ENCODE data around the gene METRNL.
"Not testable (repeated sequence)": the region's sequence is repeated elsewhere in the genome, so short reads cannot be mapped to it uniquely, and the experiment has no call there.

The METRNL gene

DNA sequence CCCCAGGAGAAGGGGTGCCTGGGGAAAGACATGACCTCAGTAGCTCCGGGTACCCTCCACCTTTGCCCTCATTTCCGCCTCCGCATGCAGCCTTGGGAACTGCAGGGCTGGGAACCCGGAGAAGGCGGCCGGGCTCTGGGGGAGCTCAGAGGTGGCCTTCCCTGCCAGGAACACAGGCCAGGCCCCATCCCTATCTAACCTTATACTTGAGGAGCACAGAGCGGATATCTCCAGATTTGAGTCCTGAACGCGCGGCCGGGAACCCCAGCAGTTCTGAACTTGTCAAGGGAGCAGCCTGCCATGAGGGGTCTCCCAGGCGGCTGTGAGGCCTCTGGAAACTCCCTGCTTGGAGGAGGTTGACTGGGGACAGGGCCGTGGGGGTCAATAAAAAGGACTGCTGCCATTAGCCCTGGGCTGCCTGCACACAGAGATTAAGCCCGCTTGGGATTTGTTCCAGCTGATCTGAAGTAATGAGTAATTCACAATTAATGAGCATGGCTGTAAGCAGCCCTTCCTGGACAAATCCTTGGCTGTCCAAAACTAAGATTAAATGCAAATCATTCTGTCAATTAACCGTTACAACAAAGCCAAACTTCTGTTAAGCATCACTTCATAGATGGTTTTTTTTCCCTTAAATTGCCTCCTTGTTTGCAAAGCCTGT lies 26.3 kb upstream of the METRNL start:
- DNase-seq: no peak

DNA sequence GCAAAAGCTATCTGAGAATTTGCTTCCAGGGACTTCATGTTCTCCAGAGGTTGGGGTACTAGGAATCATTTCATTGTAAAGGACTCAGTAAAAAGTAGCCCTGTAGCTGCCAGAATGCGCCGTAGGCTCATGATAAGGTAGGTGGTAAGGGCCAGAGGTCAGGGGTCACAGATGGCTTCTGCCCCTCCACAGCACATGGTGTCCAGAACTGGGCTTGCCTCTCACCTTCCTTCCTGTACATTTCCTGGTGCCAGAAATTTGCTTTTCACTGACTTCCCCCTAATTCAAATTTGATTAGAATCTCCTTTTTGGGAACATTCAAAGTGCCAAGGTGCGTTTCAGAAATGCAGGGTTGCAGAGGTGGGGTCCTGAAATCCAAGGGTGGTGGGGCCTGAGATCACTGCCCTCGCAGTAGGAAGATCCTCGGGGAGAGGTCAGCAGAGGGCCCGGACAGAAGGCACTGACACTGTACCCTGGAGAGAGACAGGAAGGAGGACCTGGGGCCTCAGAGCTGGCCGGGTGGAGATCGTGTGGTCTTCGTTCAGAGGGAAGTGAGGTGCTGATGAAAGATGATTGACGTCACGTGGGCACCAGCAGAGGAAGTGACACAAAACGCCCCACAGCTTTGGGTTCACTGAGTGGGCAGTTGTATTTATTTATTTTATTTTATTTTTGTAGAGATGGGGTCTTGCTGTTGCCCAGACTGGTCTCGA lies 25.5 kb upstream of the METRNL start:
- DNase-seq: no peak

DNA sequence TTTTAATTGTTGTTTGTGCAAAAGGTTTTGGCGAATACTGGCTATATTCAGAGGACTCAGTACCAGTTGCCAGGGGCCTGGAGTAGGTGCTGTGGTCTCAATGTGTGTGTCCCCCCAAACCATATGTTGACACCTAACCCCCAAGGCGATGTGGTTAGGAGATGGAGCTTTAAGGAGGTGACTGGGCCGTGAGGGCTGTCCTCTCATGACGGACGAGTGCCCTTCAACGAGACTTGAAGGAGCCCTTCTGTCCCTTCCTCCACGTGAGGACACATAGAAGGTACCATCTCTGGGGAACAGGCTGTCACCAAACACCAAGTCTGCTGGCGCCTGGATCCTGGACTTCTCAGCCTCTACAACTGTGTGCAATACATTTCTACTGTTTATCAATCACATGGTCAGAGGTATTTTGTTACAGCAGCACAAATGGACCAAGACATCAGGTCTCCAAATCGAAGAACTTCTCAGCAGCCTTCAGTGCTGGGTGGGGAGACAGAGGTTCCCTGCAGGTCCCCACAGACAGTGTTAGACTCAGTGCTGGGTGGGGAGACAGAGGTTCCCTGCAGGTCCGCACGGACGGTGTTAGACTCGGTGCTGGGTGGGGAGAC lies 24.8 kb upstream of the METRNL start:
- DNase-seq: no peak

DNA sequence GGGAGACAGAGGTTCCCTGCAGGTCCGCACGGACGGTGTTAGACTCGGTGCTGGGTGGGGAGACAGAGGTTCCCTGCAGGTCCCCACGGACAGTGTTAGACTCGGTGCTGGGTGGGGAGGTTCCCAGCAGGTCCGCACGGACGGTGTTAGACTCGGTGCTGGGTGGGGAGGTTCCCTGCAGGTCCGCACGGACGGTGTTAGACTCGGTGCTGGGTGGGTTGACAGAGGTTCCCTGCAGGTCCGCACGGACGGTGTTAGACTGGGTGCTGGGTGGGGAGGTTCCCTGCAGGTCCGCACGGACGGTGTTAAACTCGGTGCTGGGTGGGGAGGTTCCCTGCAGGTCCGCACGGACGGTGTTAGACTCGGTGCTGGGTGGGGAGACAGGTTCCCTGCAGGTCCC lies 24.2 kb upstream of the METRNL start:
- DNase-seq: not testable (repeated sequence)

DNA sequence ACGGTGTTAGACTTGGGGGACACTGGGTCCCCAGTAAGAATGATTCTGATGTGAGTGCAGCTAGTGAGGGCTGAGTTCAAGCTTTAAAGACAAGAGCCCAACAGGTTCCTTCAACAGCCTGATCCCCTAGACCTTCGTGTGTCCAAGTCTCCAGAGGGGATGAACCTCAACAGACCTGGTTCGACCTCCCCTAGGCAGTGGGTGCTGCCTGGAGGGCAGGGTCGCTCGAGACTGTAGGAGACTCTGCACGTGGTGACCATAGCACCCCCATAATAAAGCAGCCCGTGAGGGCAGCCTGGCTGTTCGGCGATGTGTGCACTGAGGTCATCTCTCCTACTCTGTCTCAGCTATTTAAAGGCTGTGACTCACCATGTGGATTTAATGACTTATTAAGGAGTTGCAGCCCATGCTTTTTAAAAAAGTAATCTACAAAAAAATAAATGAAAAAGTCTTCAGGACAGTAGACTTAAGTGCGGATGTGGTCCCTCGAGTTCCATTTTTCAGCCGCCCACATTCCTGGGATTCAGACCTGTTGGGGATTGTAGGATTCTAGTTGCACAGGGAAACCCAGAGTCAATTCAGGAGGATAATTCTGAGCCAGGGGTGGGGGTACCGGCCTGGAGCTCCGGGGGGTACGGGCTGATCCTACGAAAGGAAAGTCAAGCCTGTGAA lies 23.4 kb upstream of the METRNL start:
- DNase-seq: no peak

DNA sequence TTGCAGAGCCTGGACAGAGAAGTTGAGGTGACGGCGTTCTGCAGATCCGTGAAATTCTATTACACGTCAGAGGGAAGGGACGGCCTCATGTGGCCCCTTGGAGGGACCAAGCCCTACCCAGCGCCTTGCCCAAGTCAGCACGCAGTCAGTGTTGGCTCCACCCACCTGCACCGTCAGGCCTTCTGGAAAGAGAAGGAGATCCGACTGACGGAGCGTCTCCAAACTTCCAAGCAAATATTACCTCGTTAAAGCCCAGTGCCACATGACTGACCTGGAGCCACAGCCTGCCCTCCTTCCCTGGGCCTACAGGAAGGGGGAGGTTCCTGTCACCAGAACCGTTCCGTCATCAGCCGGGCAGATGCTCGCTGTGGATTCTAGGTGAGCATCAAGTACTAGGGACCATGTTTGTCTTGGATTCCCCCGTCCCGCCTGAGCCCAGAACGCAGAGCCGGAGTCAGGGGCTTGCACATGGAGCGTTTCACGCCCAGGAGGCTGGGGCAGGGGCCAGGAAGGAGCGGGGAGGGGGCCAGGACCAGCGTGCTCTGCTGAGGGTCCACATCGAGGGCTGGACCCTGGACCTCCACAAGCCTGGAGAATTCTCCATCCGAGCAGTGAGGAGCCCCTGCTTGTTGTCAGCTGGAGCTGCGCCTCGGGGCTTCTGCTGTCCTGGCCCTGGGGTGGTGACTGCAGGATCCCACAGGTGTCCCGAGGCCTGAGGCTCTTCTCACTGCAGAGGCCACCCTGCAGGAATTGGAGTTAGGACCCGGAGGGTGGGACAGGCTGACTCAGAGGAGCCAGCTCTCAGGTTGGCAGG lies 22.6 kb upstream of the METRNL start:
- DNase-seq: no peak

DNA sequence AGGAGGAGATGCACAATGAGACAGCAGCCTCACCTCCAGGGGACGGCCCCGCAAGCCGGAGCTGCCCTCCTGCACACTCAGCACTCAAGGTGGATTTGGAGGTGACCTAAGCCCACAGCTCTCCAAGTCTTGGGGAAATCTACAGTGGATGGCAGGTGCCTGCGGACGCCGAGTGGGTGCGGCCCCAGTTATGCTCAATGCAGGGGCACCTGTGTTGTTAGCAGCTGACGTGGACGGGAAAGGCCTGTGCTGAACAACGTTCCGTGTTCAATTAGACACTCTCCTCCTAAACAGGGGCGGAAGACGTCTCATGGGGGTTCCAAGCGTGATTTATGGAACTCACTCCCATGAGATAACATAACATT lies 22.0 kb upstream of the METRNL start:
- no peak for DNase-seq

DNA sequence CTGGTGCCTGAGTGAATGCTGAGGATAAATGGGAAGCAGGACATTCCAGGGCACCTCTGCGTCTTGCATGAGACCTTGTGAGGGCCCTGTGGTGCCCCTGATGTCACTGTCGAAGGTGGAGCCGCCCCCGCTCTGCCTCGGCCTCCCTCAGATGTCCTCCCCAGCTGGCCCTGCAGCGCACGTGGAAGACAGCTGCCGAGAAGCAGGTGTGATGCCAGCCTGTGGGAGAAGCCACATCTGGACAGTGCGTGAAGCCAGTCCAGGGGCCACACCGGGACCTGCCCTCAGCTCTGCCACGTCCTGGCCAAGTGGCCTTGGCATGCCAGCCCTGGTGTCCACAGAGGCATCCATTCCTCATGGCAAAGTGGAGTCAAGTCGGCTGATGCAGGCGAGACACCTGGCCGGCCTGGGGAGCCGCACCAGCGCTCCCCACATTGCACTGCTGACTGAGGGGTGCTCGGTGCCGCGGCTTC lies 21.6 kb upstream of the METRNL start:
- no peak for DNase-seq

DNA sequence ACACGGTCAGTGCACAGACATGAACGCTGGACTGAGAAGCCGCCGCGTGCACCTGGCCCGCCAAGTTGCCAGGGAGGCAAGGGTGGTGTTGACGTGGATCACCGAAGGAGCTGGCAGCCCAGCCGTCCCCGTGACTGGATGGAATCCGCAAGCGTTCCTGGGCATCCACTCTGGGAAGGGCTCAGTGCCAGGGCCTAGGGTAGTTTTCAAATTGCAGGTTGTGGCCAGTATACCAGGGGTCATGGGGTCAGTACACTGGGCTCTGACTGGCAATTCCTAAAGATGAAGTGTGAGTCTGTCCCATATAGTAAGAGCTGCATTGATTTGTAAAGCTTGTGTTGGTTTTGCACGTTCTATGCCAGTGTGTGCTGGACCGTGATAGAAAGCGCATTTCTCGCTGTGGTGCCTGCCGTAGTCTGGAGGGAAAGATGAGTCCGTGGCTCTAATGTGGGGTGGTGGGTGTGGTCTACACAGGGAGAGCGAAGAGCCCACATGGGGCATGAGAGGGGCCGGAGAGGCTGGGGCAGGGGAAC lies 21.1 kb upstream of the METRNL start:
- DNase-seq: no peak

DNA sequence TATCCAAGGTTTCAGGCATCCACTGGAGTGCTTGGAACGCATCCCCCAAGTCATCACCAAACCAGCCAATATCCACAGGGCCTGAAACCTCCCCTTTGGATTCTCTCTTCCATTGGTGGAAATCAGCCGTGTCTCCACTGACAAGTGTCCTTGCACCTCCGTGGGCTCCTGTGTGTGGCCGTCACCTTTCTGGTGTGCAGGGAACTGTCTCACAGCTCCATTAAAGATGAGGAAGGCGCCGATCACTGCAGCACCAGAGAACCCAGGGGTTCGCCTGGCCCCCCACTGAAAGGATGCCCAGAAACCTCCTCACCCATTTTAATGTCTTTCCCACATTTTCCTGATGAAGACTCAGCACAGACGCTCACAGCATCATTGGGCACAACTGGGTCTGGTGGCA lies 17.8 kb upstream of the METRNL start:
- no peak for DNase-seq

DNA sequence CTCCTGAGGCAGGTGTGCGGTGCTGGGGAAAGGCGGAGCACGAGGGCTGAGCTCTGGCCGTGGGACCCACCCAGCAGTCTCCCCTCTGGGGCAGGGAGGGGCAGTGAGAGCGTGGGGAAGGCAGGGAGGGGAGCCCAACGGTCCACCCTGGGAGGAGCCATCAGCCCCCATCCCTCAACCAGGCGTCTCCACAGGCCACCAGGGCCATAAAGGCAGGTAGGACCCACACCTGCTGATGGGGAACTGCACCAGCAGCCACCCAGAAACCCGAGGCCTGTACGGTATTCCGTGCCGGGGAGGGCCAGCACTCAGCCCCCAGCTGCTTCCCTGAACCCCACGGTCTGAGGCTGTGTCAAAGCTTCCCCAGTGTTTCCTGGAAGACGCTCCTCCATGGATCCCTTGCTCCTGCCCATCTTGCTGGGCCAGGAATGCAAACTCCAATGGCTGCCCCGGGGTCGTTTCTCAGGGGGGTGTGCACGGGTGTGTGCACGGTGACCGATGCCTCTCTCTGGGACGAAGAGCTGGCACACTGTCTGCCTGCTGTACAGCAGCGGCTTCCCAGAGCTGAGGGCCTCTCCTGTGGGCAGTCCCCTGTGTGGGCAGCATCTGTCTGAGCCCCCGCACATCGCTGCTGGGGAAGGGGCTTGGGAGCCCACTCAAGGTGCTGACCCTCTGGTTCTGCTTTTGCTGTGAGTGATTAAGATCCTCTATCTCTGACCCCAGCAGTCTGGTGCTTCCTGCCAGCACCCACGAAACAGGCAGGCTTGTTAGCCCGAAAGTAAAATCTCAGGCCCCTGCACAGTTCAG lies 17.2 kb upstream of the METRNL start:
- DNase-seq: no peak

DNA sequence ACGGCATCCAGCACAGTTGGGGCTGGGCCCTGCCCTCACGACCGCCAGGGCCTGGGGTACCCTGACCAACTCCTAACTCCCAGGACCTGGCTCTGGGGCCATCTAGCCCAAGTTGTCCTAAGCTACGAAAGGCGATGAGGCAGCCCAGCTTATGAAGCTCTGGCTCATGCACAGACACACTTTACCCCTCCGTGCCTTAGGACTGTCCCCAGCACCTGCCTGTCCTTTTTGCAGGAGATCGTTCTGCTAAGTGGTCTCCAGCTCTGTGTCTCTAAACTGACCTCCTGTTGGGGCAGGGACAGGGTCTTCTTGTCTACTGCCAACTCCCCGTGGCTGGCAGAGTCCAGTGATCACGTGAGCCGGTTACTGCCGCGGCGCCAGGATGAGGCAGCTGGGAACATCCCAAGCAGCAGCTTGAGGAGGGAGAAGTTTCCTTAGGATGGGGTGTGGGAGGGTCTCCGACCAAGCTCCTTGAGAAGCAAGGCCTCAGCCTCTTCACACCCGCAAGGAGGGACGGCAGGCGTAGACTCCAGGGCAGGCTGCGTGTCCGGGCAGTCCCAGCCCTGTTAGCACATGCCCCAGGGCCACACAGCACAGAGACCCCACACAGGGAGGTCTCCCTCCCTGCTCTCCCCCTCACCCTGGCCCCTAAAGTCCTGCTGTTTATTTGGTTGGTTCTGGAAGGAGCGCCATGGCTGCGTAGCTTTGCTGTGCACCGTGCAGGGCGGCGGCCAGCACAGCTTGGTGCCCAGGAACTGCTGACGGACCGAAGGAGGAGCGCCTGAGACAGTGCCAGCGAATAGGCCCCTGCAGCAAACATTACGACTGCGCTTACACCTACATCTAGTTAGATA lies 16.4 kb upstream of the METRNL start:
- no peak for DNase-seq

DNA sequence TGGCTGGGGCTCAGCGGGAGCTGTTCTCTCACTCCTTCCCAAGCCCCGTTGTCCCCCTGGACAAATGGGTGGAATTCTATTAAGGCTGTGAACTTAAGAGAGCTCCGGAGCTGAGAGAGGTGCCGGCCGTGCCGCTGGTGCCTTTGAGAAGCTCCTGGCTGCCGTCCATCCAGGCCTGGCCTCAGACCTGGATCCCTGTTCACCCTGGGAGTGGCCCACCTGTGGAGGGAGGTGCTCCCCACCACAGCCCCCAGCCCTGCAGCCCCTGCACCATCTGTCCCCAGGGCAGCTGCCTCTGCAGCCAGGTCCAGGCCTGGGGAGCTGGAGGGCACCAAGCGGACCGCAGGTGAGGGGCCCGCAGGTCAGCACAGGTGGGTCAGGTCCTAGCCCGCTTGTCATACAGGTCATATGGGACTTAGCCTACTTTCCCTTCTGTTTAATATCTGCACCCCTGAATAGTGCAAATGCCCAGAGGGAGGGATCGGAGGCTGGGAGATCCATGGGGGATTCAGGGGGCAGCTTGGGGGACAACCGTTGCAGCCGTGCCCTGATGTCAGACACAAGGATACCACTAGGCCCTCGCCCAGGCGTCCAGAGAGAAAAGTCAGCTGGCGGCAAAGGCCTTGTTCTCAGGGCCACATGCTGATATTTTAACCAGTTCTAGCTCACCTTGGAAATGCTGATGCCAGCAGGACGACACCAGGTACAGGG lies 15.2 kb upstream of the METRNL start:
- DNase-seq: no peak

DNA sequence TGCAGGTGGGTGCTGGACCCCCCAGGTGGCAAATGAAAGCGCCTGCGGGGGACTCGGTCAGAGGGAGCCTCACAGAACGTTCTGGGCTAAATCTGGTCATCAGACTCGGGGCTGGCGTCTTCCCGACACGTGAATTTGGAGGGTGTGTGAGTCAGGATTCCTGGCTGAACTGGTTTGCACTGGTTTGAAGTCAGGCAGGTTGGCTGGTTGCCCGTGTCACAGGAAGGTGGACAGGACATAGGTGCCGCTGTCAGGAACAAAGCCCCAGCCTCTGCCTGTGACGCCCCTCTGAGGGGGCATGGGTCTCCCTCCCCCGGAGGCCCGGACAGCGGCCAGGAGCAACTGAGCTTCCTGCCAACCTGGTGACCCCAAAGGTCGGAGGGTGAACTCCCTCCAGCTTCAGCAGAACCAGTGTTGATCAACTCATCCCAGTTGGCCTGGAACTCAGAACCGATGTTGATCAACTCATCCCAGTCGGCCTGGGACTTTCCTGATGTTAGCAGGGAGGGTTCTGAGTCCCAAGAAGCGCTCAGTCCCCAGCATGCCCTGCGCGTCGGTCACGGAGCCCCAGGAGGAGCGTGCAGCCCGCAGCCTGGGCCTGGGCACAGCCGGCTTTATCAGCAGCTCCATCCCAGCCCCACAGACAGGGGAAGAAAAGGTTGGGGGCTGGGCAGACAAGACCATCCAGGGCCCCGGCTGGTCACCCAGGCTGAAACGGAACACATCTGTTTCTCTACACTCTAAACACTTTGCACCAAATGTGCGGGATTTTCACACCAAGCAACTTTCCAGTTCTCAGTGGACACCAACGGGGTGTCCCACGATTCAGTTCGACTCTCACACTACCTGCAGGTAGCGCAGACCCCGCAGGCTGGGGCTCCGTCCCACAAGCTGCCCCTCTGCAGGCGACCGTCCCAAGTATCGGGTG lies 14.4 kb upstream of the METRNL start:
- no peak for DNase-seq

DNA sequence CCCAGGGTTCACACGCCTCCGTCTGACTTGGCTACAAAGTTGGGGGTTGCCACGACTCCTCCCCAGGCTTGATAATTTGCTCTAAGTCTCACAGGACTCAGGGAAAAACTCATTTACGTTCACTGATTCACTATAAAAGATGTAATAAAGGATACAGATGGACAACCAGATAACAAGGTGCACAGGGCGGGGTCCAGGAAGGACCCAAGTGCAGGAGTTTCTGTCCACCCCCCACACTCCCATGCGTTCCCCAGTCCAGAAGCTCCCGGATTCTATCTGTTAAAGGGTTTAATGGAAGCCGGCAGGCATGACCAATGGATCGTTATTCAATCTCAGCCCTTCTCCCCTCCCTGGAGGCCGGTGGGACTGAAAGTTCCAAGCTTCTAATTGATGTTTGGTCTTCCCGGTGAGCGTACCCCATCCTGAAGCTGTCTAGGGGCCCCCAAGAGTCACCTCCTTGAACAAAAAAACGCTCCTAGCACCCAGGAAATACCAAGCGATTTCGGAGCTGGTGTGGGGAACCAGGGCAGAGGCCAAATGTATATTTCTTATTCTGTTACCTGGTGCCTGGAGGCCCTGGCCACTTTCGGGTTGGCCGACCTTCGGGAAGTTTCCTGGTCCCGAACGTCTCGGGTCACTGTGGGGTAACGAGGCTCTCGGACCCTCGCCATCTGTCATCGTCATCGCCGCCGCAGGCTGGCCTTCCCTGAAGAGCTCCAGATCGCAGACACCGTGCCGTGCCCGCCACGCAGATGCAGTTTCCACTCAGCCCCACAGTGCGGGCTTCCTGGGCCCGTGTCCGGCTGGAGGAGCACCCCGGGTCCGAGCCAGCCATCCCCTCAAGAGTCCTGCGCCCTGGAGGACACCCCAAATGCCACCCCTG lies 13.5 kb upstream of the METRNL start:
- DNase-seq: no peak

DNA sequence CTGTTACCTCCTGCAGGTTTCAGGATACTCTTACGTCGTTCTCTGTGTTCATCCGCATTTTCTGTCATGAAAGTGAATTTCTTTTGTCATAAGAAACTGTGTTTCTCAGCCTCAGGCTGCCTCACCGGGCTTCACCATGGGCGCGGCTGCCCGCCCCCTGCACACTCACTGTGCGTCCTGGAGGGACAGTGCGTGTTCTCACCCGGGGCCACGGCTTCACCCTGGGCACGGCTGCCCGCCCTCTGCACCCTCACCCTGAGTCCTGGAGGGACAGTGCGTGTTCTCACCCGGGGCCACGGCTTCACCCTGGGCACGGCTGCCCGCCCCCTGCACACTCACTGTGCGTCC lies 12.9 kb upstream of the METRNL start:
- DNase-seq: not testable (repeated sequence)

DNA sequence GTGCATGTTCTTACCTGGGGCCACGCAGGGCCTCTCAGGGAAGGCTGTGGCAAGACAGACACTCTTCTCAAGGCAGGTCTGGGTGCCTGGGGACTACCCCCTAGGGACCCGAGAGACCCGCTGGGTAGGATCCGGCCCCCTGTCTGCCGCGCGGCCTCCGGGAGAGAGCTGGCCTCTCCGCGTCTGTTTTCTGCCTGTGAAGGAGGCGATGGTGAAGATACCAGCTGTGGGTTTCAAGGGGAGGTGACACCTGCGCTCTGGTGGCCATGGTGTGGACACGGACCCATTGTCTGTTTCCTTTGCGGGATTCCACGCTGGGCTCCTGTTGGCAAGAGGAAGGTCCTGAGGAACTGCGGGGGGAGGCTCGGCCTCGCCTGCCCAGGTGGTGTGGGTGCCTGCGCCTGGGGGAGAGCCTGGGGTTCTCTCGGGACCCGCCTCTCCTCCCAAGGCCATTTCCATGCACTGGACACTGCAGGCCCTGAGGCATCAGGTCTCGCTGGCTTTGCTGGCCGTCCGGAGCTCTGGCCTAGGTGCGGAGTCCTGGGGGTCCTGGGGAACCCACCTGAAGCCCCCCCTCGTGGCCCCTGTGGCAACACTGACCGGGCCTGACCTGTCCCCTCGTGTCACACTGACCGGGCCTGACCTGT lies 12.2 kb upstream of the METRNL start:
- DNase-seq: no peak
